Measurements from ENCODE around the gene TNS2. TPM values are rescaled to one million over a fixed set of nuclear protein-coding genes. Genes with fewer than 3 reads are reported as not detected.
A peak's percentile ranks its signal among the peaks of the same experiment; 100 is the strongest.

Gene TNS2
- total and polyA plus RNA-seq, 5 donors, result 104 to 155 (median 121) TPM

DNA sequence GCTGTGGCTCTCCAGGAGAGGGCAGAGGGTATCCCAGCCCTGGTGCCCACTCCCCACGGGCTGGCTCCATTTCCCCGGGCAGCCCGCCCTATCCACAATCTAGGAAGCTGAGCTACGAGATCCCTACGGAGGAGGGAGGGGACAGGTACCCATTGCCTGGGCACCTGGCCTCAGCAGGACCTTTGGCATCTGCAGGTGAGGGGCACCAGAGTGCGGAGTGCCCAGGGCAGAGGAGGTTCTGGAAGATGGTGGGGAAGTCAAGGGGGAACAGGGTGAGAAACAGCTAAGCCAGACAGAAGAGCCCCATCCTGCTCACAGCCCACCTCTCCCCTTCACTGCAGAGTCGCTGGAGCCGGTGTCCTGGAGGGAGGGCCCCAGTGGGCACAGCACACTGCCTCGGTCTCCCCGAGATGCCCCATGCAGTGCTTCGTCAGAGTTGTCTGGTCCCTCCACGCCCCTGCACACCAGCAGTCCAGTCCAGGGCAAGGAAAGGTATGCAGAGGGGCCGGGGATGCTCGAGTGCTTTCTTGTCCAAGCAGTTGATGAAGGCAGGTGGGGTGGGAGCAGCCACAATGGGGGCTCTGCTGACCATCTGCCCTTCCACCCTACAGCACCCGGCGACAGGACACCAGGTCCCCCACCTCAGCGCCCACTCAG is 10.3 kb downstream of the TNS2 start:
- Histone ChIP-seq H3K4me3 (ENCODE audit: low read length) (no peak overlapping the region), H3K27me3 (ENCODE audit: control insufficient read depth, insufficient read depth) (no peaks in the 10 kb centered on the region), H3K27ac (ENCODE audit: low read length) (no peak overlapping the region), H3K9me3 (ENCODE audit: control insufficient read depth, low read length) (no peaks in the 10 kb centered on the region), H3K4me1 (ENCODE audit: control insufficient read depth, insufficient read depth, low read length) (peaks cover 6% of the 10 kb centered on the region)
- intact Hi-C loops (cut with DNase I), result loop anchor here in 2 of 4 donors (10.0 kb wide), 1 partner anchor 135 kb away; no protein-coding TSS in a partner anchor
- DNase-seq (peak in 1 of 3 donors; percentile 50), ATAC-seq (no peak)
- 81% methylated on average over 17 of the region's 17 CpGs for WGBS

GRCh38 chr12:53060721-53061276 is 10.9 kb downstream of the TNS2 start:
- Histone ChIP-seq H3K27ac (ENCODE audit: low read length) (peak overlapping the region; percentile 24), H3K27me3 (ENCODE audit: control insufficient read depth, insufficient read depth) (no peaks in the 10 kb centered on the region), H3K9me3 (ENCODE audit: control insufficient read depth, low read length) (no peaks in the 10 kb centered on the region), H3K4me3 (ENCODE audit: low read length) (no peak overlapping the region), H3K4me1 (ENCODE audit: control insufficient read depth, insufficient read depth, low read length) (peaks cover 6% of the 10 kb centered on the region)
- ATAC-seq (no peak), DNase-seq (peak; percentile 48 to 78 (median 76))
- intact Hi-C loops (cut with DNase I), result loop anchor here in 2 of 4 donors (10.0 kb wide), 1 partner anchor 134 kb away; no protein-coding TSS in a partner anchor
- WGBS, result 58% methylated on average over 18 of the region's 18 CpGs

GRCh38 chr12:53061404-53062010 is 11.6 kb downstream of the TNS2 start:
- peak in 2 of 3 donors; percentile 41 to 73 for DNase-seq
- ATAC-seq, result no peak
- no peaks in the 10 kb centered on the region for H3K27me3 ChIP-seq (ENCODE audit: control insufficient read depth, insufficient read depth)
- intact Hi-C loops (cut with DNase I), result loop anchor here in 2 of 4 donors (10.0 kb wide), 1 partner anchor 133 kb away; no protein-coding TSS in a partner anchor
- peaks cover 6% of the 10 kb centered on the region for H3K4me1 ChIP-seq (ENCODE audit: control insufficient read depth, insufficient read depth, low read length)
- no peak overlapping the region for H3K4me3 ChIP-seq (ENCODE audit: low read length)
- 84% methylated on average over 5 of the region's 5 CpGs for WGBS
- no peaks in the 10 kb centered on the region for H3K9me3 ChIP-seq (ENCODE audit: control insufficient read depth, low read length)
- H3K27ac ChIP-seq (ENCODE audit: low read length), result no peak overlapping the region

DNA sequence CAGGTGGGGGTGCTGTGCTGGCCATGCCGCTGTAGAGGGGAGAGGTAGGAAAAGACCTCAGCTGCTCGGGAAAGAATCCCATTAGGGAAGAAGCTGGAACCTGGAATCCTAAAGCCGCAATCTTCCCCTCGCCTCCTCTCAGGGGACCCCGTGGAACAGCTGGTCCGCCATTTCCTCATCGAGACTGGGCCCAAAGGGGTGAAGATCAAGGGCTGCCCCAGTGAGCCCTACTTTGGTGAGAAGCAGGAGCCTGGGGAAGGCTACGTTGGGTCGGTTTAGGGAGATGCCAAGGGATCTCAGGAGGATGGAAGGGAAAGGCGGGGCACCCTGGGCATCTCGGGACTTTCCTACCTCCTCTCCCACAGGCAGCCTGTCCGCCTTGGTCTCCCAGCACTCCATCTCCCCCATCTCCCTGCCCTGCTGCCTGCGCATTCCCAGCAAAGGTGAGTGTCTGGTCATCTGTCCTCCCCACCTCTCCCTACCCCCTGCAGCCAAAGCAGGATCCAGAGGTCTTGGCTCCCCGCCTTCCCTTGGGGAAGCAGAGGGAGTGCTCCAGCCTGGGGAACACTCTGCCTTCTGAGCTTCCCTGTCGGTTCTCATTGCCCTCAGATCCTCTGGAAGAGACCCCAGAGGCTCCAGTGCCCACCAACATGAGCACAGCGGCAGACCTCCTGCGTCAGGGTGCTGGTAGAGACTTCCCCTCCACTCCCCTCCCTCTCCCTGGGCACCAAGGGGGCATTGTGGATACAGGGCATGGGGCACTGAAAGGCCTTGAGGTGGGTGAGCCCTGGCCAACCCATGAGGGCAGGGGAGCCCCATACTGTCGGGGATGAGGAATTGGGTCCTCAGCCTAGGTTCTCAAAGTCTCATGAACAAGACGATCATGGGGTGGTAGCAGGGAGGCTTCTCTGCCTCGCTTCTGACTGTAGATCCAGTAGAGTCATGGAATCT is 12.4 kb downstream of the TNS2 start:
- Histone ChIP-seq H3K4me1 (ENCODE audit: control insufficient read depth, insufficient read depth, low read length) (peaks cover 6% of the 10 kb centered on the region), H3K27ac (ENCODE audit: low read length) (peak overlapping the region; percentile 22), H3K9me3 (ENCODE audit: control insufficient read depth, low read length) (no peaks in the 10 kb centered on the region), H3K4me3 (ENCODE audit: low read length) (no peak overlapping the region), H3K27me3 (ENCODE audit: control insufficient read depth, insufficient read depth) (no peaks in the 10 kb centered on the region)
- ATAC-seq (no peak), DNase-seq (peak; percentile 23 to 65 (median 59))
- 70% methylated on average over 20 of the region's 20 CpGs for WGBS
- intact Hi-C loops (cut with DNase I), result loop anchor here in 2 of 4 donors (10.0 kb wide), 1 partner anchor 133 kb away; no protein-coding TSS in a partner anchor

DNA sequence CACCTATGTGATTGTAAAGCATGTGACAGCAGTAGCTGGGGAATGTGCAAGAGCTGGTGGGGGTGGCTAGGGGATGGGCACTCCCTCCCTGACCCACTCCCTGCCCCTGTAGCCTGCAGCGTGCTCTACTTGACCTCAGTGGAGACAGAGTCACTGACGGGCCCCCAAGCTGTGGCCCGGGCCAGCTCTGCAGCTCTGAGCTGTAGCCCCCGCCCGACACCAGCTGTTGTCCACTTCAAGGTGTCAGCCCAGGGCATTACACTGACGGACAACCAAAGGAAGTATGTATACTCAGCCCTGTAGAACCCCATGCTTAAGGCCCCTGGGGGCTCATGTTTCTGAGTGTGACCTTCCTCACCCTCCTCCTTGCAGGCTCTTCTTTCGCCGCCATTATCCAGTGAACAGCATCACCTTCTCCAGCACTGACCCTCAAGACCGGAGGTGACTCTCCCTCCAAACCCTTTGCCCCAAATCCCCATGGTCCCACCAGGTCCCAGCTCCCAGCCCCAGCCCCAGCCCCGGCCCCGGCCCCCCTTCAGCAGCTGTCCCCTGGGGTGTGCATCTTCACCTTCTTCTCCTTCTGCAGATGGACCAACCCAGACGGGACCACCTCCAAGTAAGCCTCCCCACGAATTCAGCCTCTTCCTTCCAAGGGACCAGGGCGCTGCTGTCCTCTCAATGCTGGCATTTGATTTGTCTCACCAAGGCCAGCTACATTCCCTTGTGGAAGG is 13.3 kb downstream of the TNS2 start:
- no peak overlapping the region for H3K27ac ChIP-seq (ENCODE audit: low read length)
- peak in 2 of 3 donors; percentile 51 to 64 for DNase-seq
- ATAC-seq, result no peak
- no peaks in the 10 kb centered on the region for H3K27me3 ChIP-seq (ENCODE audit: control insufficient read depth, insufficient read depth)
- intact Hi-C loops (cut with DNase I), result loop anchor here in 2 of 4 donors (10.0 kb wide), 1 partner anchor 132 kb away; no protein-coding TSS in a partner anchor
- H3K9me3 ChIP-seq (ENCODE audit: control insufficient read depth, low read length), result no peaks in the 10 kb centered on the region
- 63% methylated on average over 14 of the region's 14 CpGs for WGBS
- H3K4me3 ChIP-seq (ENCODE audit: low read length), result no peak overlapping the region
- peaks cover 6% of the 10 kb centered on the region for H3K4me1 ChIP-seq (ENCODE audit: control insufficient read depth, insufficient read depth, low read length)

GRCh38 chr12:53063708-53064612 is 14.1 kb downstream of the TNS2 start:
- ATAC-seq (peak; percentile 38 to 41), DNase-seq (peak; percentile 74 to 86 (median 82))
- no peak overlapping the region for H3K4me3 ChIP-seq (ENCODE audit: low read length)
- intact Hi-C loops (cut with DNase I), result loop anchor here in 3 of 4 donors (2.0 to 10.0 kb wide), 2 partner anchors 35 to 131 kb away; no protein-coding TSS in a partner anchor
- H3K27me3 ChIP-seq (ENCODE audit: control insufficient read depth, insufficient read depth), result no peaks in the 10 kb centered on the region
- WGBS, result 47% methylated on average over 13 of the region's 13 CpGs
- H3K9me3 ChIP-seq (ENCODE audit: control insufficient read depth, low read length), result no peaks in the 10 kb centered on the region
- H3K4me1 ChIP-seq (ENCODE audit: control insufficient read depth, insufficient read depth, low read length), result peaks cover 6% of the 10 kb centered on the region
- peak overlapping the region; percentile 68 for H3K27ac ChIP-seq (ENCODE audit: low read length)

DNA sequence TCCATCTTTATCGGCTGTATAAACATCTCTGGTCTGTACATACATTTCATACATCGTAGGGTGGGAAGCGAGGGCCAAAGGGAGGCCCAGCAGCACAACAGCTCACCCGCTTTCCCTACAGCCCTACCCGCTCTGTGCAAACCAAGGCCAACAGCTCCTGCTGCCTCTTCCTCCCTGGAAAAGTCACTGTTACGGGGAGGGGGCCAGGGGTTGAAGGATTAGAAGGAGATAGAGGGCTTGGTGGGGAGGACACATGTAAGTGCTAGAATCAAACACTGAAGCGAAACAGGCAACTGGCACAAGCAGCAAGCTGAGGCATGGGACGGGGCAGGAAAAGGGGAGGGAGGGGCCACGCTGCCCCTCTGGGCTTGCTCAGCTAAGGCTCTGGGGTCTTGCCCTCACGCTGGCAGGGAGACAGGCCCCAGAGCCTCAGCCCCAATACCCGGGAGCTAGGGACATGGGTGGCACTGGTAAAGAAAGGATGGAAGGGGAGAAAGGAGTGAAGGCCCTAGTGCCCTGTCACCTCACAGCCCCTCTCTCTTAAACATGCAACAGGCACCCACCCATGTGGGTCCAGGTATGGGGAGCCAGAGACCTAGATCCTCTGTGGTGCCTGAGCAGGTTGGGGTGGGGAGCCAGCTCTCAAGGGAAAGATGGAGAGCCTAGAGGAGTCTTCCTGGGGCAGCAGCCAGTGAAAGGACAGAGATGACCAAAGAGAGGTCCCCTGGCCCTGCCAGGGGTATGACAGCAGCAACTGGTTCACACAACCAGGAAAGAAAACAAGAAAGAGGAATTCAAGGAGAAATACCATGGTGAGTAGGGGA is 15.0 kb downstream of the TNS2 start:
- Histone ChIP-seq H3K27me3 (ENCODE audit: control insufficient read depth, insufficient read depth) (no peaks in the 10 kb centered on the region), H3K4me1 (ENCODE audit: control insufficient read depth, insufficient read depth, low read length) (peaks cover 10% of the 10 kb centered on the region), H3K27ac (ENCODE audit: low read length) (peak overlapping the region; percentile 68), H3K4me3 (ENCODE audit: low read length) (no peak overlapping the region), H3K9me3 (ENCODE audit: control insufficient read depth, low read length) (no peaks in the 10 kb centered on the region)
- WGBS, result 56% methylated on average over 11 of the region's 11 CpGs
- ATAC-seq (peak; percentile 0 to 1), DNase-seq (peak; percentile 35 to 74 (median 69))
- intact Hi-C loops (cut with DNase I), result loop anchor here (2.0 to 10.0 kb wide), 4 partner anchors 34 to 132 kb away; no protein-coding TSS in a partner anchor

GRCh38 chr12:53065470-53065869 is 15.6 kb downstream of the TNS2 start:
- peaks cover 10% of the 10 kb centered on the region for H3K4me1 ChIP-seq (ENCODE audit: control insufficient read depth, insufficient read depth, low read length)
- intact Hi-C loops (cut with DNase I), result loop anchor here (2.0 to 10.0 kb wide), 4 partner anchors 33 to 132 kb away; no protein-coding TSS in a partner anchor
- ATAC-seq, result peak; percentile 0 to 1

More at GRCh38 chr12:53065470-53065869, 15.6 kb downstream of the TNS2 start:
- Histone ChIP-seq H3K27me3 (ENCODE audit: control insufficient read depth, insufficient read depth) (no peaks in the 10 kb centered on the region), H3K27ac (ENCODE audit: low read length) (peak overlapping the region; percentile 17), H3K9me3 (ENCODE audit: control insufficient read depth, low read length) (no peaks in the 10 kb centered on the region), H3K4me3 (ENCODE audit: low read length) (no peak overlapping the region)
- peak; percentile 36 to 67 (median 61) for DNase-seq
- 62% methylated on average over 7 of the region's 7 CpGs for WGBS
